ENCODE data around the gene NPBWR2.

NPBWR2 gene

GRCh38 chr20:64072498-64073063, 34.8 kb downstream of the NPBWR2 start:
- TF ChIP-seq, protein P1, sequence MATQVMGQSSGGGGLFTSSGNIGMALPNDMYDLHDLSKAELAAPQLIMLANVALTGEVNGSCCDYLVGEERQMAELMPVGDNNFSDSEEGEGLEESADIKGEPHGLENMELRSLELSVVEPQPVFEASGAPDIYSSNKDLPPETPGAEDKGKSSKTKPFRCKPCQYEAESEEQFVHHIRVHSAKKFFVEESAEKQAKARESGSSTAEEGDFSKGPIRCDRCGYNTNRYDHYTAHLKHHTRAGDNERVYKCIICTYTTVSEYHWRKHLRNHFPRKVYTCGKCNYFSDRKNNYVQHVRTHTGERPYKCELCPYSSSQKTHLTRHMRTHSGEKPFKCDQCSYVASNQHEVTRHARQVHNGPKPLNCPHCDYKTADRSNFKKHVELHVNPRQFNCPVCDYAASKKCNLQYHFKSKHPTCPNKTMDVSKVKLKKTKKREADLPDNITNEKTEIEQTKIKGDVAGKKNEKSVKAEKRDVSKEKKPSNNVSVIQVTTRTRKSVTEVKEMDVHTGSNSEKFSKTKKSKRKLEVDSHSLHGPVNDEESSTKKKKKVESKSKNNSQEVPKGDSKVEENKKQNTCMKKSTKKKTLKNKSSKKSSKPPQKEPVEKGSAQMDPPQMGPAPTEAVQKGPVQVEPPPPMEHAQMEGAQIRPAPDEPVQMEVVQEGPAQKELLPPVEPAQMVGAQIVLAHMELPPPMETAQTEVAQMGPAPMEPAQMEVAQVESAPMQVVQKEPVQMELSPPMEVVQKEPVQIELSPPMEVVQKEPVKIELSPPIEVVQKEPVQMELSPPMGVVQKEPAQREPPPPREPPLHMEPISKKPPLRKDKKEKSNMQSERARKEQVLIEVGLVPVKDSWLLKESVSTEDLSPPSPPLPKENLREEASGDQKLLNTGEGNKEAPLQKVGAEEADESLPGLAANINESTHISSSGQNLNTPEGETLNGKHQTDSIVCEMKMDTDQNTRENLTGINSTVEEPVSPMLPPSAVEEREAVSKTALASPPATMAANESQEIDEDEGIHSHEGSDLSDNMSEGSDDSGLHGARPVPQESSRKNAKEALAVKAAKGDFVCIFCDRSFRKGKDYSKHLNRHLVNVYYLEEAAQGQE (IDR thresholded peaks at IDR 0.05; ENCODE audit: insufficient read depth in 1 of 2, low read depth in 2 of 2, low read length in 2 of 2) = no peak
- no peak for TF ChIP-seq FOXP2 (optimal IDR thresholded peaks at IDR 0.05; ENCODE audit: borderline replicate concordance, extremely low read depth, extremely low read length, insufficient read depth)
- no peak for TF ChIP-seq TAF1 (IDR thresholded peaks at IDR 0.05; ENCODE audit: borderline replicate concordance, insufficient read depth, low read length)

GRCh38 chr20:64071341-64072332, 35.7 kb downstream of the NPBWR2 start:
- TF ChIP-seq, protein P1 (IDR thresholded peaks at IDR 0.05; ENCODE audit: insufficient read depth in 1 of 2, low read depth in 2 of 2, low read length in 2 of 2) = no peak
- TF ChIP-seq SIN3A (IDR thresholded peaks at IDR 0.05; ENCODE audit: borderline replicate concordance, insufficient read depth, low read length) (no peak), FOXP2 (optimal IDR thresholded peaks at IDR 0.05; ENCODE audit: borderline replicate concordance, extremely low read depth, extremely low read length, insufficient read depth) (no peak), POLR2AphosphoS5 (IDR thresholded peaks at IDR 0.05; ENCODE audit: low read depth, low read length) (no peak)

DNA sequence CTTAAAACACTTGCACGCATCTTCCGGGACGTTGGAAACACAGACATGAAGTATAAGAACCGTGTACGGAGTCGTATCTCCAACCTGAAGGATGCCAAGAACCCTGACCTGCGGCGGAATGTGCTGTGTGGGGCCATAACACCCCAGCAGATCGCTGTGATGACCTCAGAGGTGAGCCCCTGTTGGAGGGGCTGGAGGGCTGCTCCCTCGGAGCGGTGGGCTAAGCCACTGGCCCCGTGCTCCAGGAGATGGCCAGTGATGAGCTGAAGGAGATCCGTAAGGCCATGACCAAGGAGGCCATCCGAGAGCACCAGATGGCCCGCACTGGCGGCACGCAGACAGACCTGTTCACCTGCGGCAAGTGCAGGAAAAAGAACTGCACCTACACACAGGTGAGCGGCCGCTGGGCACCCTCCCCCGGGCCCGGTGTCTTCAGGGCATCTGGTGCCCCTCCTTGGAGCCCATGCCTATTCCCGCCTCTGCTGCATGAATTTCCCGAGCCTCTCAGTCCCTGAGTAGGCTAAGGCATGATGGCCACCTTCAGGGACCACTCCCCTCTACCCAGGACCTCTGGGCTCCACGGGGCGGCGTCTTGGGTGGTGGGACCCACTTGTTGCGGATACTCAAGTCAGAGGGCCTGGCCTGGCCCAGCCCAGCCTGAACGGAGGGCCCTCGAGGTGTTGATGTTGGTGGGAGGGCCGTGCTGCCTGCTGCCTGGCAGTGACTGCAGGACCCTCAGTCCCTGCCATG, 36.9 kb downstream of the NPBWR2 start:
- TF ChIP-seq TAF1 (IDR thresholded peaks at IDR 0.05; ENCODE audit: borderline replicate concordance, insufficient read depth, low read length) = no peak
- TF ChIP-seq, protein P1 (IDR thresholded peaks at IDR 0.05; ENCODE audit: insufficient read depth in 1 of 2, low read depth in 2 of 2, low read length in 2 of 2) = no peak
- TF ChIP-seq FOXP2 (optimal IDR thresholded peaks at IDR 0.05; ENCODE audit: borderline replicate concordance, extremely low read depth, extremely low read length, insufficient read depth) = no peak
- no peak for TF ChIP-seq POLR2AphosphoS5 (IDR thresholded peaks at IDR 0.05; ENCODE audit: low read depth, low read length)
- TF ChIP-seq SIN3A (IDR thresholded peaks at IDR 0.05; ENCODE audit: borderline replicate concordance, insufficient read depth, low read length) = no peak

DNA sequence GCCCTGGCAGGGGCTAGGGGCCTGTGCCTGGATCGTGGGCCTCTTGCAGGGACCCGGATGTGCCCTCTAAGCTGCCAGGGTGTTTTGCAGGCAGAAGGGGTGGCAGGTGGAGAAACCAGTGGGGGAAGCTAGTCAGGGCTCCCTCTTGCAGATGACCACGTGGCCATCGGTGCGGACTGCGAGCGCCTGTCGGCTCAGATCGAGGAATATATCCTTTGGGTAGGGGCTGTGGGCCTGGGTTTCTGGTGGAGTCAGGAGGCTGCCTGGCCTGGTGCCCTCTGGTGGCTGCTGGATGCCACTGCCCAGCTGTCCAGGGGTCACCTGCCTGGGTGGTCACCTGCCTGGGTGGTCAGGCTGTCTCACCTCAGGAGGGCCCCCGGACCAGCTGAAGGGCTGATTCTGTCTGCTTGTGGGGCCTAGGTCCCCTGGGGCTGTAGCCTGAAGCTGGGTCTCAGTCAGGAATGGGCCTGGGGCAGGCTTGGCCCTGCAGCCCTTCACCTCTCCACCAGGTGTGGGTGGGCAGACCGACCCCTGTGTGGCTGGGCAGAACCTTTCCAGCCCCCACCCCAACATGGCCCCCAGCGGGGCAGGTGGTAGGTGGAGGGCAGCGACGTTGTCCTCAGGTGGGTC, 37.6 kb downstream of the NPBWR2 start:
- TF ChIP-seq FOXP2 (optimal IDR thresholded peaks at IDR 0.05; ENCODE audit: borderline replicate concordance, extremely low read depth, extremely low read length, insufficient read depth) (no peak), SIN3A (IDR thresholded peaks at IDR 0.05; ENCODE audit: borderline replicate concordance, insufficient read depth, low read length) (no peak), TAF1 (IDR thresholded peaks at IDR 0.05; ENCODE audit: borderline replicate concordance, insufficient read depth, low read length) (no peak), POLR2AphosphoS5 (IDR thresholded peaks at IDR 0.05; ENCODE audit: low read depth, low read length) (no peak)
- TF ChIP-seq, protein P1 (IDR thresholded peaks at IDR 0.05; ENCODE audit: insufficient read depth in 1 of 2, low read depth in 2 of 2, low read length in 2 of 2) = no peak
